DOHH2 (cell line): Measurements from ENCODE around the gene GALNTL6.

Experiments
- H3F3A ChIP-seq: fragments of 200-600 bp; sonication (generic), shearing (Covaris generic); 2 replicates; pipeline ENCODE4 v1.6.0; 2016; ENCODE audit warnings: antibody characterized with exemption, mild to moderate bottlenecking; ENCODE audit not compliant: control insufficient read depth, insufficient read depth
- H3K27ac ChIP-seq: fragments of 200-600 bp; sonication (generic); 2 replicates; pipeline ENCODE4 v1.5.1; 2014; ENCODE audit warnings: low read depth, mild to moderate bottlenecking, low read length, moderate library complexity
- H3K27me3 ChIP-seq: fragments of 200-600 bp; sonication (generic); 2 replicates; pipeline ENCODE4 v1.6.1; 2014; ENCODE audit warnings: mild to moderate bottlenecking, low read length, mixed read lengths; ENCODE audit not compliant: control insufficient read depth
- H3K36me3 ChIP-seq: fragments of 200-600 bp; sonication (generic); 2 replicates; pipeline ENCODE4 v1.6.1; 2014; ENCODE audit warnings: mild to moderate bottlenecking, low read length, moderate library complexity, mixed read lengths; ENCODE audit not compliant: control insufficient read depth
- H3K4me1 ChIP-seq: fragments of 200-600 bp; sonication (generic); 2 replicates; pipeline ENCODE4 v1.6.1; 2014; ENCODE audit warnings: mild to moderate bottlenecking, low read length, mixed read lengths; ENCODE audit not compliant: control insufficient read depth
- H3K4me2 ChIP-seq: fragments of 200-600 bp; sonication (generic); 2 replicates; pipeline ENCODE4 v1.6.0; 2014; ENCODE audit warnings: mild to moderate bottlenecking, low read length, moderate library complexity
- H3K4me3 ChIP-seq: fragments of 200-600 bp; sonication (generic); 2 replicates; pipeline ENCODE4 v1.5.1; 2014; ENCODE audit warnings: mild to moderate bottlenecking, low read length, mixed read lengths
- H3K79me2 ChIP-seq: fragments of 200-600 bp; sonication (generic); 2 replicates; pipeline ENCODE4 v1.6.1; 2014; ENCODE audit warnings: mild to moderate bottlenecking, low read length, mixed read lengths; ENCODE audit not compliant: control insufficient read depth
- H3K9me2 ChIP-seq: fragments of 200-600 bp; sonication (generic); replicated peaks from 2 replicates; pipeline ENCODE4 v1.6.1; 2014; ENCODE audit warnings: mild to moderate bottlenecking, low read length, mixed read lengths; ENCODE audit not compliant: control insufficient read depth
- H3K9me3 ChIP-seq: fragments of 200-600 bp; sonication (generic); 2 replicates; pipeline ENCODE4 v1.6.1; 2014; ENCODE audit warnings: antibody characterized with exemption, low read length, mixed read lengths; ENCODE audit not compliant: control insufficient read depth, insufficient read depth
- H4K20me1 ChIP-seq: fragments of 200-600 bp; sonication (generic); 2 replicates; pipeline ENCODE4 v1.6.0; 2014; ENCODE audit warnings: low read depth, mild to moderate bottlenecking, antibody characterized with exemption, low read length, moderate library complexity; ENCODE audit not compliant: control insufficient read depth, insufficient read depth
- EZH2phosphoT487 ChIP-seq: fragments of 200-600 bp; sonication (generic); IDR thresholded peaks from 2 replicates; pipeline ENCODE4 v1.6.1; 2017; ENCODE audit warnings: borderline replicate concordance, mild to moderate bottlenecking, antibody characterized with exemption, low read length, moderate library complexity, mixed read lengths
- TF ChIP-seq, protein P1 (sequence below): fragments of 200-600 bp; sonication (generic); IDR thresholded peaks from one replicate; pipeline ENCODE4 v1.5.1; 2014; ENCODE audit warnings: antibody characterized with exemption, mild to moderate bottlenecking, low read depth, low read length; ENCODE audit not compliant: poor library complexity, severe bottlenecking

The GALNTL6 gene

GRCh38 chr4:172323288-172323687 lies 510.1 kb downstream of the GALNTL6 start:
- Histone ChIP-seq H4K20me1 (no peaks in the 10 kb centered on the region), H3K79me2 (no peaks in the 10 kb centered on the region), H3F3A (no peaks in the 10 kb centered on the region), H3K36me3 (no peaks in the 10 kb centered on the region), H3K9me3 (no peaks in the 10 kb centered on the region), H3K4me2 (no peak overlapping the region), H3K27ac (no peak overlapping the region), H3K4me1 (no peaks in the 10 kb centered on the region), H3K27me3 (no peaks in the 10 kb centered on the region), H3K9me2 (no peaks in the 10 kb centered on the region), H3K4me3 (no peak overlapping the region)
- TF ChIP-seq, protein P1, sequence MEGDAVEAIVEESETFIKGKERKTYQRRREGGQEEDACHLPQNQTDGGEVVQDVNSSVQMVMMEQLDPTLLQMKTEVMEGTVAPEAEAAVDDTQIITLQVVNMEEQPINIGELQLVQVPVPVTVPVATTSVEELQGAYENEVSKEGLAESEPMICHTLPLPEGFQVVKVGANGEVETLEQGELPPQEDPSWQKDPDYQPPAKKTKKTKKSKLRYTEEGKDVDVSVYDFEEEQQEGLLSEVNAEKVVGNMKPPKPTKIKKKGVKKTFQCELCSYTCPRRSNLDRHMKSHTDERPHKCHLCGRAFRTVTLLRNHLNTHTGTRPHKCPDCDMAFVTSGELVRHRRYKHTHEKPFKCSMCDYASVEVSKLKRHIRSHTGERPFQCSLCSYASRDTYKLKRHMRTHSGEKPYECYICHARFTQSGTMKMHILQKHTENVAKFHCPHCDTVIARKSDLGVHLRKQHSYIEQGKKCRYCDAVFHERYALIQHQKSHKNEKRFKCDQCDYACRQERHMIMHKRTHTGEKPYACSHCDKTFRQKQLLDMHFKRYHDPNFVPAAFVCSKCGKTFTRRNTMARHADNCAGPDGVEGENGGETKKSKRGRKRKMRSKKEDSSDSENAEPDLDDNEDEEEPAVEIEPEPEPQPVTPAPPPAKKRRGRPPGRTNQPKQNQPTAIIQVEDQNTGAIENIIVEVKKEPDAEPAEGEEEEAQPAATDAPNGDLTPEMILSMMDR = no peak
- TF ChIP-seq EZH2phosphoT487 = no peak

DNA sequence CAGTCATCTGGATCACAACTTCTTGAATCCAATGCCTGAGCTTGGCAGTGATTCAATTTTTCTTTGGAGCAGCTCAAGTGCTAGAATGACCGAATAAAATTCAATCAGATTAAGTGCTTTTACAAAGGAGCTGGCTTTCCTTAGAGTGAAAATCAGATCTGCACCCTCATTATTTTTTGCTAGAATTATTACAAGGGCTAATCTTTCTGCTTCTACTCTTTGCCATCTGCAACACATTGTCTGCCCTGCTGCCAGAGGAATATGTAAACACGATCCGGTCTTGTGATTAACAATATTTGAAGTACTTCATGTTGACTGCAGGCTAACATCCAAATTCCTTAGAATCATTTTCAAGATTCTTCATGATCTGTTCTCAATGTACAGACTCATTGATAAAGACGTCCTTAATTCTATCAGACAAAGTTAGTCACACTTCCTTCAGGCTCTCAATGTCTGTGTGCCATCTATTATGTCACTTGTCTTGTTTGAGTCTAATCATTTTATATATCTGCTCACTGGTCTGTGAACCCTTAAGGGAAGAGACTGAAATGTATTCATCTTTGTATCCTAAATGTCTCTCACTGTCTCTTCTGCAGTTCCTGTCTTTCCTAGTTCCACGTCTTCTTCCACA lies 531.2 kb downstream of the GALNTL6 start:
- H3K4me1 ChIP-seq = no peaks in the 10 kb centered on the region
- TF ChIP-seq EZH2phosphoT487 = no peak
- TF ChIP-seq, protein P1 = no peak
- no peaks in the 10 kb centered on the region for H3K9me2 ChIP-seq
- no peaks in the 10 kb centered on the region for H3K9me3 ChIP-seq
- no peak overlapping the region for H3K4me3 ChIP-seq
- no peaks in the 10 kb centered on the region for H3K27me3 ChIP-seq
- no peaks in the 10 kb centered on the region for H3K36me3 ChIP-seq
- H3K4me2 ChIP-seq = no peak overlapping the region
- H3K79me2 ChIP-seq = no peaks in the 10 kb centered on the region
- H3F3A ChIP-seq = no peaks in the 10 kb centered on the region
- H3K27ac ChIP-seq = no peak overlapping the region
- H4K20me1 ChIP-seq = no peaks in the 10 kb centered on the region

DNA sequence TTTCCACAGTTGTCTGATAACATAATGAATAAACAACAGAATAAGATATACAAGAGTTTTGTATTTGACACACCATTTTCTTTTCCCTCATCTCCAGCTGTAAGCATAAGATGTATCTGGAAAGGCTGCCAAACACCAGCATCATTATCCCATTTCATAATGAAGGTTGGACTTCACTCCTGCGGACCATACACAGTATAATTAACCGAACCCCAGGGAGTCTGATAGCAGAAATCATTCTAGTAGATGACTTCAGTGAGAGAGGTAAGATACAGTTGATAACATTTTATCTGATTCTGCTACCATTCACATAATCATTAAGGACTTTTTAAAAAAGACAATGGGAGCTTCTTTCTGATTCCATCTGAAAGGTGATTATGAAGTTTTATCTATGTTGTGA lies 535.2 kb downstream of the GALNTL6 start:
- no peaks in the 10 kb centered on the region for H3F3A ChIP-seq
- no peaks in the 10 kb centered on the region for H3K36me3 ChIP-seq
- no peaks in the 10 kb centered on the region for H3K4me1 ChIP-seq
- TF ChIP-seq EZH2phosphoT487 = no peak
- TF ChIP-seq, protein P1 = no peak
- no peaks in the 10 kb centered on the region for H3K9me2 ChIP-seq
- H3K4me3 ChIP-seq = no peak overlapping the region
- no peak overlapping the region for H3K4me2 ChIP-seq
- H3K79me2 ChIP-seq = no peaks in the 10 kb centered on the region
- no peaks in the 10 kb centered on the region for H3K27me3 ChIP-seq
- H3K27ac ChIP-seq = no peak overlapping the region
- H3K9me3 ChIP-seq = no peaks in the 10 kb centered on the region
- H4K20me1 ChIP-seq = no peaks in the 10 kb centered on the region
